ENCODE measurements around the gene ADGRB2.

The ADGRB2 gene

GRCh38 chr1:31699341-31699891, 64.7 kb downstream of the ADGRB2 start:
- DNase-seq = no peak

- DNase-seq = no peak
These were observed 66.7 kb downstream of the ADGRB2 start for GRCh38 chr1:31697369-31697984.

GRCh38 chr1:31696242-31696641, 67.9 kb downstream of the ADGRB2 start:
- no peak for DNase-seq

GRCh38 chr1:31695327-31695726, 68.8 kb downstream of the ADGRB2 start:
- DNase-seq = no peak

GRCh38 chr1:31694964-31695313, 69.2 kb downstream of the ADGRB2 start:
- DNase-seq = no peak

- DNase-seq = no peak
These were observed 69.8 kb downstream of the ADGRB2 start for GRCh38 chr1:31694069-31694963.

GRCh38 chr1:31693231-31693630, 70.9 kb downstream of the ADGRB2 start:
- peak; percentile 86 for DNase-seq

- DNase-seq = no peak
These were observed 72.2 kb downstream of the ADGRB2 start for GRCh38 chr1:31691951-31692350.

- DNase-seq = no peak
These were observed 72.7 kb downstream of the ADGRB2 start for GRCh38 chr1:31691446-31691845.

- DNase-seq = no peak
These were observed 73.2 kb downstream of the ADGRB2 start for GRCh38 chr1:31690921-31691320.

GRCh38 chr1:31689854-31690253, 74.3 kb downstream of the ADGRB2 start:
- no peak for DNase-seq

- no peak for DNase-seq
These were observed 74.8 kb downstream of the ADGRB2 start for GRCh38 chr1:31689379-31689778.

GRCh38 chr1:31688233-31688918, 75.8 kb downstream of the ADGRB2 start:
- no peak for DNase-seq

GRCh38 chr1:31687601-31688000, 76.5 kb downstream of the ADGRB2 start:
- DNase-seq = no peak

- DNase-seq = no peak
These were observed 78.3 kb downstream of the ADGRB2 start for GRCh38 chr1:31685795-31686194.

- no peak for DNase-seq
These were observed 80.1 kb downstream of the ADGRB2 start for GRCh38 chr1:31683997-31684396.

- DNase-seq = no peak
These were observed 82.7 kb downstream of the ADGRB2 start for GRCh38 chr1:31681415-31681814.

GRCh38 chr1:31679676-31680230, 84.4 kb downstream of the ADGRB2 start:
- DNase-seq = no peak

GRCh38 chr1:31679091-31679490, 85.0 kb downstream of the ADGRB2 start:
- no peak for DNase-seq

GRCh38 chr1:31678681-31679080, 85.5 kb downstream of the ADGRB2 start:
- DNase-seq = no peak

GRCh38 chr1:31677949-31678348, 86.2 kb downstream of the ADGRB2 start:
- DNase-seq = no peak

- no peak for DNase-seq
These were observed 86.7 kb downstream of the ADGRB2 start for GRCh38 chr1:31677401-31677800.
